K562 (cell line): ENCODE results near the gene ACTL6A. TPM values are rescaled to one million over a fixed set of nuclear protein-coding genes. Genes with fewer than 3 reads are reported as not detected.

Experiments used
- ATAC-seq: fragments of 200-7000 bp; cut with Tn5 transposase; 3 replicates; pipeline ENCODE4 v1.9.1; 2020; ENCODE audit warnings: moderate library complexity
- BruUV-seq: library from RNA; stranded (reverse); fragments of 400-500 nt; replicated peaks from 2 replicates; lab custom pipeline; 2021; lab: Mats Ljungman, UMichigan
- CTCF ChIA-PET: fragments of 300-600 bp; formaldehyde crosslinking; extraction: SDS; loops from one replicate; lab custom pipeline; 2021; ENCODE audit warnings: low intra/inter-chr PET ratio; lab: Yijun Ruan, JAX
- POLR2A ChIA-PET: fragments of 300-600, 350-650 bp; sonication (Branson Sonifier 250); formaldehyde crosslinking; extraction: SDS; loops from one replicate; lab custom pipeline; 2021; ENCODE audit warnings: antibody characterized with exemption, inconsistent platforms; lab: Yijun Ruan, JAX
- DNase-seq, 4 experiments: peaks; one replicate each; pipeline versions ENCODE4 v3.0.0 to v3.0.0-alpha.2; 2011 to 2018; ENCODE audit warnings: low spot score in 3 of 4, mixed read lengths in 3 of 4; ENCODE audit errors: extremely low read depth in 1 of 4
- FAIRE-seq: peaks from 2 replicates; lab custom pipeline; 2011; peaks lifted over from hg19 to GRCh38; lab: Jason Lieb, UNC
- H2AFZ ChIP-seq: 2 replicates; pipeline ENCODE4 v1.6.0; 2011; ENCODE audit warnings: low read depth, low read length, control low read depth, inconsistent platforms
- H3K27ac ChIP-seq: fragments of 200-600 bp; 3 replicates; pipeline ENCODE4 v1.8.0; 2011; ENCODE audit warnings: low read depth, mild to moderate bottlenecking, control low read depth, inconsistent platforms, low read length, moderate library complexity, mixed read lengths; ENCODE audit errors: extremely low read depth
- H3K27me3 ChIP-seq, 2 experiments: fragments of 300-600 bp in 1 of 2; 2 replicates in 1 of 2; 3 replicates in 1 of 2; pipeline versions ENCODE4 v1.6.0 to v1.8.0; 2011; ENCODE audit warnings: inconsistent platforms in 2 of 2, low read length in 2 of 2, mild to moderate bottlenecking in 1 of 2, mixed read lengths in 1 of 2, moderate library complexity in 1 of 2; ENCODE audit not compliant: control insufficient read depth in 2 of 2, insufficient read depth in 2 of 2
- H3K36me3 ChIP-seq: fragments of 300-600 bp; 3 replicates; pipeline ENCODE4 v1.8.0; 2011; ENCODE audit warnings: mild to moderate bottlenecking, low read length, inconsistent platforms; ENCODE audit not compliant: control insufficient read depth, insufficient read depth
- H3K4me1 ChIP-seq, 2 experiments: fragments of 200-600 bp in 1 of 2; replicated peaks in 1 of 2; 2 replicates in 1 of 2; 3 replicates in 1 of 2; pipeline versions ENCODE4 v1.5.1 to v1.8.0; 2011; ENCODE audit warnings: inconsistent platforms in 2 of 2, low read length in 2 of 2, mild to moderate bottlenecking in 1 of 2, mixed read lengths in 1 of 2, moderate library complexity in 1 of 2; ENCODE audit not compliant: control insufficient read depth in 2 of 2, insufficient read depth in 2 of 2
- H3K4me2 ChIP-seq: 2 replicates; pipeline ENCODE4 v1.6.1; 2011; ENCODE audit warnings: low read length, control low read depth, inconsistent platforms, mixed read lengths; ENCODE audit not compliant: insufficient read depth
- H3K4me3 ChIP-seq: fragments of 200-600 bp; sonication (generic), shearing (Covaris generic); 2 replicates; pipeline ENCODE4 v1.5.1; 2016; ENCODE audit warnings: control low read depth, inconsistent platforms
- H3K79me2 ChIP-seq: fragments of 200-600 bp; 3 replicates; pipeline ENCODE4 v1.8.0; 2011; ENCODE audit warnings: low read length, inconsistent platforms; ENCODE audit not compliant: control insufficient read depth, insufficient read depth
- H3K9ac ChIP-seq, 2 experiments: 2 replicates each; pipeline versions ENCODE4 v1.6.0 to v1.6.1; 2011; ENCODE audit warnings: low read depth in 2 of 2, low read length in 2 of 2, control low read depth in 1 of 2, inconsistent platforms in 1 of 2, mild to moderate bottlenecking in 1 of 2, mixed read lengths in 1 of 2; ENCODE audit not compliant: insufficient read depth in 1 of 2
- H3K9me1 ChIP-seq: one replicate; pipeline ENCODE4 v1.6.0; 2011; ENCODE audit warnings: inconsistent platforms, mild to moderate bottlenecking, low read length, moderate library complexity; ENCODE audit not compliant: control insufficient read depth, insufficient read depth
- H3K9me3 ChIP-seq: replicated peaks from 2 replicates; pipeline ENCODE4 v1.5.1; 2011; ENCODE audit warnings: low read depth, low read length, inconsistent platforms; ENCODE audit not compliant: control insufficient read depth, insufficient read depth
- H4K20me1 ChIP-seq: replicated peaks from 2 replicates; pipeline ENCODE4 v1.6.1; 2011; ENCODE audit warnings: low read length, inconsistent platforms, mixed read lengths; ENCODE audit not compliant: control insufficient read depth, insufficient read depth
- ADNP ChIP-seq: fragments of 200-800 bp; sonication (Bioruptor generic); IDR thresholded peaks from 2 replicates; pipeline ENCODE4 v1.6.1; 2016; ENCODE audit warnings: missing genetic modification characterization, missing compliant biosample characterization
- GATA2 ChIP-seq: sonication (generic); formaldehyde crosslinking; IDR thresholded peaks from 2 replicates; pipeline ENCODE4 v1.4.0; 2020; ENCODE audit warnings: mild to moderate bottlenecking, missing genetic modification reagents
- NR4A1 ChIP-seq, 2 experiments: fragments of 250-450 bp in 1 of 2; fragments of 450-650 bp in 1 of 2; sonication (Bioruptor Pico) in 1 of 2; IDR thresholded peaks; 2 replicates each; pipeline versions ENCODE4 v1.4.0 to v1.6.1; 2016 to 2020; ENCODE audit warnings: mild to moderate bottlenecking in 2 of 2, missing compliant biosample characterization in 1 of 2, missing genetic modification characterization in 1 of 2, moderate library complexity in 1 of 2
- PPARD ChIP-seq: fragments of 250-450 bp; sonication (Bioruptor Pico); IDR thresholded peaks from 2 replicates; pipeline ENCODE4 v1.8.0; 2022; ENCODE audit warnings: inconsistent platforms, mild to moderate bottlenecking, moderate library complexity
- WGBS: fragments of 100-300 bp; shearing (Covaris generic); methylation state at CpG from one replicate; pipeline ENCODE4 v1.1.6; 2016; ENCODE audit warnings: low coverage, mixed read lengths; ENCODE audit not compliant: insufficient coverage; ENCODE audit errors: missing lambda C conversion rate; 5-methylcytosine and 5-hydroxymethylcytosine counted together
- in situ Hi-C: fragments of 300-500 bp; cut with MboI; formaldehyde crosslinking; loops from 4 replicates; pipeline ENCODE4 v1.15.0; 2018; ENCODE audit warnings: inconsistent platforms, mixed read lengths
- intact Hi-C: fragments of 100-400 bp; cut with micrococcal nuclease; formaldehyde crosslinking; loops from 2 replicates; pipeline ENCODE4 v1.14.2; 2022
- polyA plus RNA-seq, 8 experiments: library from polyadenylated mRNA; depleted of rRNA in 4 of 8; stranded (reverse) in 5 of 8; unstranded in 3 of 8; fragments of >200 nt; fragmentation: Nextera tagmentation in 2 of 8; fragmentation: Illumina TruSeq in 1 of 8; extraction: Ambion mirVana in 2 of 8; extraction: Trizol in 1 of 8; gene quantifications; 2 replicates each; pipeline versions ENCODE4 v1.2.1 to v1.2.3, GENCODE V29; 2011 to 2014; ENCODE audit warnings: inconsistent platforms in 1 of 8, missing spikeins in 1 of 8
- total RNA-seq, 7 experiments: library from RNA; depleted of rRNA in 6 of 7; stranded (reverse); fragments of >200 nt in 6 of 7; fragmentation: Illumina TruSeq in 2 of 7; extraction: Trizol in 2 of 7; gene quantifications; 2 replicates each; pipeline versions ENCODE4 v1.2.1 to v1.2.3, GENCODE V29; 2011 to 2021; ENCODE audit warnings: low replicate concordance in 1 of 7

ACTL6A gene
- total and polyA plus RNA-seq, 9 of the 15 experiments (the other 6 are each of a cell fraction or from before 2014, with no cell fraction given), result 107 to 243 (median 157) TPM

DNA sequence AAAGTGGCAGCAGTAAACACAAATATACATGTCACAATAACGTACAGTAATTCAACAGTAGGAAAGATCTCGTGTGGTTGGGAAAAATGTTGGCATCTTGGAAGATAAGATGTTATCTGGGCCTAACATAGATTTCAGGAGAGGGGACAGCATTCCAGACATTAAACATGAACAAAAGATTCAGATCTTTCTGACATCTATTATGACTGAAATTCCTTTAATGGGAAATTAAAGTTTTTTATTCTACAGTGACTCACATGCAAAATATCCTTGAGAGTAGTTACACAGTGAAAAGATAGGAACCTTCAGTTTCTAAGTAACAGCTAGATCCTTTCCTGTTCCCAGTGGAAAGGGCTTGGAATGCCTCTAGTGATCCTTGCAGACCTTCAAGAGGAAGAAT is 51.1 kb downstream of the ACTL6A start:
- Histone ChIP-seq H3K36me3 (peaks cover 65% of the 10 kb centered on the region), H3K4me2 (no peak overlapping the region), H3K9me1 (no peaks in the 10 kb centered on the region), H4K20me1 (no peaks in the 10 kb centered on the region), H3K27me3 (no peaks in the 10 kb centered on the region), H3K79me2 (peaks cover 63% of the 10 kb centered on the region), H2AFZ (no peak overlapping the region), H3K9ac (no peak overlapping the region), H3K4me3 (no peak overlapping the region), H3K9me3 (no peaks in the 10 kb centered on the region), H3K4me1 (peaks cover 14 to 37% of the 10 kb centered on the region in 2 experiments; a peak in 4 of 5 replicates), H3K27ac (no peak overlapping the region)
- WGBS, result 22% methylated on average over 2 of the region's 2 CpGs
- ATAC-seq (no peak), FAIRE-seq (no peak), DNase-seq (no peak)
- no peak for TF ChIP-seq PPARD (CRISPR knock-in tag)
- no peak for TF ChIP-seq NR4A1 (CRISPR knock-in tag; IDR thresholded peaks at IDR 0.05)
- no peak for TF ChIP-seq NR4A1 (tag; IDR thresholded peaks at IDR 0.05)
- TF ChIP-seq ADNP (tag), result 0 out of 2 replicates have a peak, but pooled peaks have one; percentile 12
- TF ChIP-seq GATA2 (CRISPR knock-in tag), result no peak
- intact Hi-C loops, result no loop called here
- ChIA-PET CTCF (no interaction called here), POLR2A (interaction anchor here (1.5 to 4.0 kb wide), 2 partner anchors 9 to 23 kb away, joined by 3 to 18 read pairs; partner anchors contain the start of genes MRPL47 and NDUFB5)
- in situ Hi-C loops, result no loop called here
- BruUV-seq, result no TSS peak
